HL-60/S4 treated with phorbol 12-myristate 13-acetate at 8.2 ng/mL for 4 days and 3 days (cell line): Measurements from ENCODE around the gene DIP2C.
"Not testable (repeated sequence)": the region's sequence is repeated elsewhere in the genome, so short reads cannot be mapped to it uniquely, and the experiment has no call there.

Source experiments
- in situ Hi-C: fragments of 300-500 bp; cut with MboI; formaldehyde crosslinking; loops from 2 replicates; pipeline ENCODE4 v1.15.0; 2022; ENCODE audit warnings: low sequenced_read_pairs

DIP2C gene

GRCh38 chr10:543862-544822, 145.3 kb downstream of the DIP2C start:
- in situ Hi-C loops = no loop called here

DNA sequence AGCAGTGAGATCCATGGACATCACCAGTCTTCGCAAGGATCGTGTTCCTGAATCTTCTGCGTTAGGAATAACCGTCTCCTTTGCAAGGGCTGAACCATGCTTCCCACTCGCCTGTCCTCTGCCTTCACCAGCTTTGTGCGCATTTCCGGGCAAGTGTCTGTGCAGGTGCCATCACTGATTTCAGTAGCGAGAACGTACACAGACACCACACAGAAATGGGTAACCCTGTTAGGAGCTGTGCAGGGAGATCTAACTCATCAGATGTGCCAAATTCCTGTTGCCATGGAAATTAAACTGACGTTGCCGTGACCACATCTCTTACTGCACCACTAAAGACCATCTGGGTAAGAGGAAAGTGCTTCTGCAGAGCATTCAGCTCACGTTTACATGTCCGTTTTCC, 146.3 kb downstream of the DIP2C start:
- in situ Hi-C loops = no loop called here

DNA sequence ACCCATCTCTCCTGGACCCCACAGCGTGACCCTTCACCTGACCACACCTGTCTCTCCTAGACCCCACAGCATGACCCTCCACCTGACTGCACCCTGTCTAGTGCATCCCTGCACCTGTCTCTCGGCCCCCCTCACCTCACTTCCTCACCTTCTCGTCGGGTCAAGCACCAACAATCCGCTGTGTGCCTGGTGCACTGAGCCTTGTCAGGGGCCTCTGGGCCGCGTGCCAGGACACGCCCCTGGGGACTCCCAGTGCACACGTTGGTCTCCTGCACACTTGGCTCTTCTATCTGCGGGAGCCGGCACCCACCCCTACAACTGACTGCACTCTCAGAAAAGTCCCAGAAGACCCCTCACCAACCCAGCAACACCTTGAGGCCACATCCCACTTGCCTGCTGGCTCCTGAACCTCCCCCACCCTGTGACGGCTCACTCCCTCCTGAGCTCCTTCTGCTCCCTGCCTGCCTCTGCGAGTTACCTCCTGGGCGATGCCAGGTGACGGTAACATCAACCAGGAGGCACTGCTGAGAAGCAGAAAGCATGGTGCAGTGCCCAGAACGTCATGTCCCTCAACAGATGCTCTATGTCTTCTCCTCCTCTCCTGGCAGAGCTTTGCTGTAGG, 147.6 kb downstream of the DIP2C start:
- in situ Hi-C loops = no loop called here

- in situ Hi-C loops = no loop called here
These were observed 148.4 kb downstream of the DIP2C start for GRCh38 chr10:541041-541440.

DNA sequence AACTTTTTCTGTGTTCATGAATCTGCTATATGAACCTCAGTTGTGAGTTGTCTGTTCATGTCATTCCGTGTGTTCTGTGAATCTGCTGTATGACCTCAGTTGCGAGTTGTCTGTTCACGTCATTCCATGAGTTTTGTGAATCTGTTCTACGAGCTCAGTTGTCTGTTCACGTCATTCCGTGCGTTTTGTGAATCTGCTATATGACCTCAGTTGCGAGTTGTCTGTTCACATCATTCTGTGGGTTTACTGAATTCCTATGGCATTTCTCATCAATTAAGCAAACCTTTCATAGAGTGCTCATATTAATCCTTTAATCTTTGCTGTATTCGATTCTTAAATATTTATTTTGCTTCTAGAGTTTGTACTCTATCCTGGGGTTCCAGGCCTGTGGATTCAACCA, 150.6 kb downstream of the DIP2C start:
- in situ Hi-C loops = no loop called here

DNA sequence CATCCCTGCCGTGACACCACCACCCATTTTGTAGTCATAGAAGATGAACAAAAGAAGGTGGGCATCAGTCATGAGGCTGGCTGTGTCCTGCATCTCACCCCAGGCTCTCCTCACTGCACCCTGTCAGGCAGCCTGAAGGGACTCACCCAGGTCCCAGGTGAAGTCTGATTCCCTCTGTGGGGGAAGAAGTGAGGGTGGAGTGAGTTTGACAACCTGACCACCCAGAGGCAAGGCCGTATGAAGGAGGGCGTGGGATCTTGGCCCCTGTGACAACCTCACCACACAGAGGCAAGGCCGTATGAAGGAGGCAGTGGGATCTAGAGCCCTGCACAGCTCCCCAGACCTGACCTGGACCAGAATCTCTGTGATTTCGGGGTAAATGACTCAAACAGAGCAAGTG, 152.5 kb downstream of the DIP2C start:
- in situ Hi-C loops = no loop called here

GRCh38 chr10:536371-536925, 153.0 kb downstream of the DIP2C start:
- in situ Hi-C loops = no loop called here

GRCh38 chr10:535952-536351, 153.5 kb downstream of the DIP2C start:
- in situ Hi-C loops = no loop called here

- in situ Hi-C loops = no loop called here
These were observed 154.4 kb downstream of the DIP2C start for GRCh38 chr10:535051-535450.

DNA sequence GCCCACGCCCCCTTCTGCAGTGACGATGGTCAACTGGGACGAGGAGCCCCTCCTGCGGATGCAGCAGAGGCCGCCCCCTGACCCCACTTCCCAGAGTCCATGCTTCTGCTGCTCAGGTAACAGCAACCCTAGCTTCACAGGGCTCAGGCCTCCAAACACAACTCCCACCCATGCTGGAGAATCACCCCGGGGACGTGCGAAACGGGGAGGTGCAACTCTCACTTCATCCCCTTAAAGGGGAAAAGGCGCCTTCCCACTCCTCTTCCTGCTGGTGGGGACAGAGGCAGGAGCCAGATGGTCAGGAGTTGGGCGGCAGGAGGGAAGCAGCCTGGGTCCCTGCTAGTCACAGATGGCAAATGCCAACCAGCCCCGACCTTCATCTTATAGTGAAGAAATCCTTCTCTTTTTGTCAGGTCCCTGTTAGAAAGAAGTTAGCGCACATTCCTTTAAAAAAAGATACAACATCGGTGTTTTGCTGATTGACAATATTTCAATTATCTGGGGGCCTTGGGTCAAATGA, 155.4 kb downstream of the DIP2C start:
- in situ Hi-C loops = no loop called here

- in situ Hi-C loops = no loop called here
These were observed 155.9 kb downstream of the DIP2C start for GRCh38 chr10:533611-534010.

- in situ Hi-C loops = no loop called here
These were observed 156.3 kb downstream of the DIP2C start for GRCh38 chr10:533186-533585.

DNA sequence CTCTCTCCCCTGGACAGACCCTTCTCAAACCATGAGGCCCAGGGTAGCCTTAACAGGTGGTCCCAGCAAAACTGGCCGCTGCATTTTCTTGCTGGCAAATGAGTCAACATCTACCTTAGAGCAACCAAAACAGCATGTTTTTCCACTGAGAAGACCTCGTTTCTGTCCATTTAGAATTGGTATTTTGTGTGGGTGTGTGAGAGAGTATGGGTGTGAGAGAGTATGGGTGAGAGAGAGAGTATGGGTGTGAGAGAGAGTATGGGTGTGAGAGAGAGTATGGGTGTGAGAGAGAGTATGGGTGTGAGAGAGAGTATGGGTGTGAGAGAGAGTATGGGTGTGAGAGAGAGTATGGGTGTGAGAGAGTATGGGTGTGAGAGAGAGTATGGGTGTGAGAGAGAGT, 157.1 kb downstream of the DIP2C start:
- in situ Hi-C loops = not testable (repeated sequence)

GRCh38 chr10:531541-531940, 157.9 kb downstream of the DIP2C start:
- in situ Hi-C loops = no loop called here

DNA sequence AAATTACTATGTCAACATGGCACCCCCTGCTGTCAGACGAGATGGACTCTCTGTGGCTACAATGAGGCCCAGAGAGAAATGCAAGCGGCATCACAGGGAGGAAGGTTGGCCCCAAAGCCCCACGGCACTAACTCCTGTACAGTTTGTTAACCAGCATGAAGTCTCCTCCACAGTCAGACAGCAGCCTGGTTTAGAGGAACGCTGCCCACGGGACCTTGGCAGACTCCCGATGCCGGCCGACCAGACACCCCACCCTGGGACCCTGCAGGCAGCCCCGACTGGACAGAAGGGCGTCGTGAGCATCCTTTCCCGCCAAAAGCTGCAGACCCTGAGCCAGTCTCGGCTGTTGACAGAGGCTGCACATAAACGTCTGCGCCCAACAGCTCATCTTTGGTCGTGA, 158.8 kb downstream of the DIP2C start:
- in situ Hi-C loops = no loop called here

DNA sequence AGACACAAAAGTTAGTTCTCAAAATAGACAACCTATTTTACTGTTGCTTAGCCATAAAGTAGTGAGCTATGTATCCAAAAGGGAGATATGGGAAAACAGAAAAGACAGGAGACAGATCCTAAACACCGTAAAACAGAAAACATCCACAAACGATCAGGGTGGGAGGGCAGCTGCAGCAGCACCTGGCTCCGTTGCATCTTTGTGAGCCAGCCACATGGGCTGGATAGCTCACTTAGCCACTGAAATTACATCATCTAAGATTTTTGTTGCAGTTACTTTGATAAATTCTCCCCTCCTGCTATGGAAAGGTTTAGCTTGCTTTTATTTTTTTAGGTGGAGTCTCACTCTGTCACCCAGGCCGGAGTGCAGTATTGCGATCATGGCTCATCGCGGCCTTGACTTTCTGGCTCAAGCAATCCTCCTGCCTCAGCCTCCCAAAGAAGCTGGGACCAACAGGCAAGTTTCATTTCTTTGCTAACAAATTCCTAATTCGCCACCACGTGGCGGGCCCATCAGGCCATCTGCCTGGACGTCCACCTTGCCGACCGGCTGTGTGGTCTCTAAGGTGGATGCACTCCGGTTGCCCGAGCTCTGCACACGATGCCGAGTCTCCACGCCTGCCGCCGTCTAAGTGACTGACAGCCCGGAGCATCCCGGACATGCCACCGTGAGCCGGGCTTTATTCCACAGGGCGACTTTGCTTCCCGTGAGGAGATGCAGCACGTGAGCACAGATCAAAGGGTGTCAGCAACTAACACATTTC, 159.8 kb downstream of the DIP2C start:
- in situ Hi-C loops = no loop called here

- in situ Hi-C loops = no loop called here
These were observed 161.0 kb downstream of the DIP2C start for GRCh38 chr10:528173-529165.

GRCh38 chr10:527416-527815, 162.1 kb downstream of the DIP2C start:
- in situ Hi-C loops = no loop called here

DNA sequence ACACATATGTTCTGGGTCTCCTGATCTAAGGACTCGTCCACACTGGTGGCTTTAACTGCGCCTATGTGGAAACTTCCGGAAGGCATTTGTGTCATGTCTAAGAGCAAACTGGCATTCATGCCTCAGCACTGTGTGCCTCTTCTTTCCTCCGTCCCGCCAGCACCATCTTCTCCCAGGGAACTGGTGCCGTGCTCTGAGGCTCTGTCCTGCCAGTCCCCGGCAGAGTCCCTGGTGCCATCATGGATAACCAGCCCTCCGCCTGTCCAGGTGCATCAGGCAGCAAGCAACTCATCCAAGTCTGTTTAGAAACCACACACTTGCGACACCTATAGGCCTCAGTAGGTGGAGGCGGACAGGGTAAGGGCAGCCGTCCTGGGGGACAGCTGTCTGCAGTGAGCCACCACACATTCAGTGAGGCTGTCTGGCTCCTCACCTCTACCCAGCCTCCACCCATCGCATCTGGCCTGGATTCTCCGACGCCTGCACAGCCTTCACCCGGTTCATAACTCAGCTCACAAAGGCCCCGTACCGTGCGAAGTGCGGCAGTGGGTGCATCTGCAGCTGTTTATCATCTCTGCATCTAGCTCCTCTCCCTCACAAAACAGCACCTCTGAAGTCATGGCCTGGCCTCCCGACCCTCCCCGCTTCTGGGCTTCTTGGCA, 162.7 kb downstream of the DIP2C start:
- in situ Hi-C loops = no loop called here
